ENCODE data around the gene NUDT22.

- no peak for TF ChIP-seq CTCF (IDR thresholded peaks at IDR 0.05)
- TF ChIP-seq POLR2A (IDR thresholded peaks at IDR 0.05), result no peak
Measured at GRCh38 chr11:64203421-64204079, 22.5 kb upstream of the NUDT22 start.
